Common myeloid progenitor, CD34-positive (primary cell): ENCODE measurements around the gene CNTN5.

Source experiments
- CTCF ChIA-PET: fragments of 350-600 bp; sonication (Branson Sonifier 250); formaldehyde crosslinking; loops from one replicate; lab custom pipeline; 2021; ENCODE audit warnings: antibody characterized with exemption; lab: Charles Lee
- POLR2A ChIA-PET: fragments of 350-600 bp; sonication (Branson Sonifier 250); formaldehyde crosslinking; loops from one replicate; lab custom pipeline; 2021; ENCODE audit warnings: antibody characterized with exemption; lab: Charles Lee
- DNase-seq, 3 donors: peaks; one replicate each; pipeline versions ENCODE4 v3.0.0 to v3.0.0-alpha.2; 2013
- H3K27ac ChIP-seq, 2 experiments: 1 replicate in 1 of 2; 2 replicates in 1 of 2; pipeline ENCODE4 v1.7.0; 2013; ENCODE audit warnings: inconsistent platforms in 2 of 2, low read length in 2 of 2, mild to moderate bottlenecking in 2 of 2, low read depth in 1 of 2, moderate library complexity in 1 of 2; ENCODE audit not compliant: severe bottlenecking in 2 of 2, insufficient read depth in 1 of 2, poor library complexity in 1 of 2
- H3K27me3 ChIP-seq, 5 experiments: replicated peaks in 2 of 5; 1 replicate in 3 of 5; 2 replicates in 2 of 5; pipeline versions ENCODE4 v1.6.1 to v1.7.0; 2013; ENCODE audit warnings: low read length in 4 of 5, mild to moderate bottlenecking in 2 of 5, moderate library complexity in 2 of 5, inconsistent platforms in 1 of 5; ENCODE audit not compliant: insufficient read depth in 5 of 5, control insufficient read depth in 4 of 5
- H3K36me3 ChIP-seq, 4 experiments: 1 replicate in 2 of 4; 2 replicates in 2 of 4; pipeline versions ENCODE4 v1.6.1 to v1.7.0; 2013; ENCODE audit warnings: low read length in 3 of 4, control low read depth in 1 of 4, mild to moderate bottlenecking in 1 of 4; ENCODE audit not compliant: control insufficient read depth in 4 of 4, insufficient read depth in 4 of 4
- H3K4me1 ChIP-seq, 4 experiments: 1 replicate in 3 of 4; 2 replicates in 1 of 4; pipeline versions ENCODE4 v1.6.1 to v1.7.1; 2013; ENCODE audit warnings: low read length in 3 of 4, mild to moderate bottlenecking in 3 of 4, control low read depth in 1 of 4, inconsistent platforms in 1 of 4, moderate library complexity in 1 of 4; ENCODE audit not compliant: control insufficient read depth in 4 of 4, insufficient read depth in 4 of 4; ENCODE audit errors: control extremely low read depth in 1 of 4
- H3K4me3 ChIP-seq, 7 experiments: 1 replicate in 4 of 7; 2 replicates in 3 of 7; pipeline versions ENCODE4 v1.5.1 to v1.7.0; 2013; ENCODE audit warnings: mild to moderate bottlenecking in 7 of 7, low read length in 6 of 7, moderate library complexity in 6 of 7, inconsistent platforms in 2 of 7, low read depth in 2 of 7, control low read depth in 1 of 7; ENCODE audit not compliant: insufficient read depth in 4 of 7, control insufficient read depth in 1 of 7; ENCODE audit errors: extremely low read depth in 1 of 7
- H3K9me3 ChIP-seq, 5 experiments: 1 replicate in 4 of 5; 2 replicates in 1 of 5; pipeline versions ENCODE4 v1.6.1 to v1.7.1; 2013; ENCODE audit warnings: low read length in 4 of 5, mild to moderate bottlenecking in 2 of 5, inconsistent platforms in 1 of 5, low read depth in 1 of 5, moderate library complexity in 1 of 5; ENCODE audit not compliant: control insufficient read depth in 4 of 5, insufficient read depth in 2 of 5; ENCODE audit errors: control extremely low read depth in 1 of 5
- WGBS: methylation state at CpG from one replicate; pipeline ENCODE4 v1.1.5; 2013; ENCODE audit not compliant: insufficient coverage; 5-methylcytosine and 5-hydroxymethylcytosine counted together

Gene CNTN5

DNA sequence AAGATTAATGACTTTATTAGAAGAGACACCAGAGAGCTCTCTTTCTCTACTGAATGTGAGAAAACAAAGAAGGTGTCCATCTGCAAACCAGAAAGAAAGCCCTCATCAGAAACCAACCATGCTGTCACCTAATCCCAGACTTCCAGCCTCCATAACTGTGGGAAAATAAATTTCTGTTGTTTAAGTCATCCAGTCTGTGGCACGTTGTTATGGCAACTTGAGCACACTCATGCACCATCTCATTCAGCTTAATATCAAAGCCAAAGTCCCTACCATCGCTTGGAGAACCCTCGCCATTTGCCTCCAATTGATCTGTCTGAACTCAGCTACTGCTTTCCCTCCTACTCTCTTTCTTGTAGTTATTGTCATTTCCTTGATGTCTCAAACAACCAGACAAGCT is 900.2 kb downstream of the CNTN5 start:
- Histone ChIP-seq H3K9me3 (peaks cover 0 to 6% (median 2%) of the 10 kb centered on the region in 5 experiments), H3K27me3 (no peaks in the 10 kb centered on the region), H3K27ac (no peak overlapping the region), H3K4me3 (no peak overlapping the region), H3K36me3 (no peaks in the 10 kb centered on the region), H3K4me1 (no peaks in the 10 kb centered on the region)
- ChIA-PET CTCF (no interaction called here), POLR2A (no interaction called here)
- 90% methylated on average over 3 of the region's 3 CpGs for WGBS
- no peak for DNase-seq

DNA sequence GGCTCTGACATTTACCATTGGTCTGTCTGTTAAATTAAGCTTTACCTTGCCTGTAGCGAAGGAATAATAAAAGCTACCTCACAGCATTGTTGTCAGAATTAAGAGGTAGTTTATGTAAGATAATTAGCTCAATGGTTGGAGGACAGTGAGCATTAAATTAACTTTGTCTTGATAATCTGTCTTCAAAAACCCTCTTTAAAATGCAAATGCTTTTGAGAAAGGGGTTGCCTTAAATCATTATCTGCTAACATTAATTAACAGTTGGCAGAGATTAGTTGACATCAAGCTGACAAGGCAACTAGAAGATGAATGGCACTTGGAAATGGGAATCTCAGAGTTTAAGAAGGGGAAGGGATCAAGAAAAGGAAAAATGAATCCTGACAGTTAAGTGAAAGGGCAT is 905.2 kb downstream of the CNTN5 start:
- H3K36me3 ChIP-seq, result no peaks in the 10 kb centered on the region
- no peaks in the 10 kb centered on the region for H3K27me3 ChIP-seq
- no peak for DNase-seq
- no CpG with 5 or more reads among the region's 1 CpG for WGBS
- no peaks in the 10 kb centered on the region for H3K4me1 ChIP-seq
- H3K27ac ChIP-seq, result no peak overlapping the region
- ChIA-PET POLR2A (no interaction called here), CTCF (no interaction called here)
- H3K4me3 ChIP-seq, result no peak overlapping the region
- peaks cover 0 to 6% (median 2%) of the 10 kb centered on the region in 5 experiments for H3K9me3 ChIP-seq

DNA sequence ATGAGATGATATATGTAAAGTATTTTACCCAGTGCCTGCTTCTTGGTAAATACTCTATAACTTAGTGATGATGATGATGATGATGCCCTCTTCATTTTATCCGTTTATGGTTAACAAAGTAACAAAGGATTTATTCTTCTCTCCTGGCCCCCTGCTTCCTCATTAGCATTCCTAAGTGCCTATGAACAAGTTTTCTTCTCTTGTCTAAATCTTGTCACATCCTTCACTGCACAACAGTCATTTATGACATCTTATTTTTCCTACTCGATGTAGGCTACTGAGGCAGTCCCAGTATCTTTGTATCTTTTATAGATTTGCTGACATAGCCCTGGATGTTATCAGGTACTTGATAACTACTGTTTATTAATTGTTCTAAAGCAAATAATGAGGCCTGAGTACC is 911.9 kb downstream of the CNTN5 start:
- DNase-seq, result no peak
- no peaks in the 10 kb centered on the region for H3K4me1 ChIP-seq
- no peaks in the 10 kb centered on the region for H3K27me3 ChIP-seq
- H3K27ac ChIP-seq, result no peak overlapping the region
- CTCF ChIA-PET, result no interaction called here
- H3K36me3 ChIP-seq, result no peaks in the 10 kb centered on the region
- POLR2A ChIA-PET, result no interaction called here
- no CpG with 5 or more reads among the region's 2 CpGs for whole genome bisulfite sequencing
- H3K4me3 ChIP-seq, result no peak overlapping the region
- H3K9me3 ChIP-seq, result peaks cover 0 to 6% (median 2%) of the 10 kb centered on the region in 5 experiments

DNA sequence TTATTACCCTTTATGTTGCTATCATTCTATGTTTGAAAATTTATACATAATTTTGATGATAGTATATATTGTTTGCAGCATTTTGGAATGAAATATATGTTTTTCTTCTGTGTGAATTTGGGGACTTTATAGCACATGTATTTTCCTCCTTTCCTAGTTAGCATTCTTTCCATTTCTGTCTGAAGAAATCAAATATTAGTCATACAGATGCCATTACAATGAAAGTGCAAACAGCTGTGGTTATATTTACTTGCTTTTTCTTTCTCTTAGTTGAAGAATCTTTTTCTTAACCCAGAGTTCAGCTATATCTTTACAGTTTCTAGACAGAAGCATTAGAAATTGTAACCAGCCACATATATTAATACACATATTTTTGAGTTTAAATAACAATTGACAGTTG is 913.3 kb downstream of the CNTN5 start:
- Histone ChIP-seq H3K36me3 (no peaks in the 10 kb centered on the region), H3K27me3 (no peaks in the 10 kb centered on the region), H3K4me1 (no peaks in the 10 kb centered on the region), H3K4me3 (no peak overlapping the region), H3K27ac (no peak overlapping the region), H3K9me3 (peaks cover 0 to 6% (median 0%) of the 10 kb centered on the region in 5 experiments)
- ChIA-PET CTCF (no interaction called here), POLR2A (no interaction called here)
- no peak for DNase-seq

DNA sequence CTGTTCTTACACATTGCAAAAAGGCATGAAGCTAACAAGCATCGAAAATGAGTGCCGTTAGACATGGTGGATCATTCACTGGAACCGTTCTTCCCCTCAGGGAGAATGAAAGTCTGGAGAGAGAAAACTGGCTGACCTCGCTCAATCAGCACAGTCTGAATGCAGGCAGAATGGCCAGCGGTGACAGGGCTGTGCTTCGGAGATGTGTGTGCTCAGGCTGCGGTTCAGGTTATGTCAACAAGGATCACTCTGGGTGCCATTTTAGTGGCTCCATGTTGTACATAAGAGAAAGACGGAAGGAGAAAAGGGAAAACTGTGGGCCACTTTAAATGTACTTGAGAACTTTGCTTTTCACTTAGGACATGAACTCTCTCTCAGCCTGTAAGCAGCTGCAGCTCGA is 916.6 kb downstream of the CNTN5 start:
- CTCF ChIA-PET, result no interaction called here
- POLR2A ChIA-PET, result no interaction called here
- WGBS, result 96% methylated on average over 8 of the region's 9 CpGs
- DNase-seq, result no peak
- Histone ChIP-seq H3K36me3 (no peaks in the 10 kb centered on the region), H3K4me1 (no peaks in the 10 kb centered on the region), H3K4me3 (no peak overlapping the region), H3K27me3 (no peaks in the 10 kb centered on the region), H3K27ac (no peak overlapping the region), H3K9me3 (no peaks in the 10 kb centered on the region)

DNA sequence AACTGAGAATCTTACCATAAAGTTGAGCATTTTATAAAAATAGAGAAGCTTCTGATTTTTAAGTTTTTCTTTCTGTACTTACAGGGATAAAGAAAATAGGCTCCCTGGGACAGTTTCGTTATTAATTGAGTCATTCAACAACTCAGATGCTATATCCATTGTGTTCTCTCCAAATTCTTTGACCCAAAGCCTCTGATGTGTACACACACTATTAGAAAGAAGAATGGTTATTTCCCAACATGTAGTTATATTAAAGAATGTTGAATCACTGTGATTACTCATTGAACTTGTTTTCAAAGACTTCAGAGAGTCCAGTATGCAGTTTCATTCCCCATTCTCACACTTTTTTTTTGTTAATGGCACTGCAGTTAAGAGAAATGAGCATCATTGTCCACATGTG is 932.1 kb downstream of the CNTN5 start:
- CTCF ChIA-PET, result no interaction called here
- no peak for DNase-seq
- Histone ChIP-seq H3K9me3 (no peaks in the 10 kb centered on the region), H3K27ac (no peak overlapping the region), H3K27me3 (no peaks in the 10 kb centered on the region), H3K4me1 (no peaks in the 10 kb centered on the region), H3K36me3 (no peaks in the 10 kb centered on the region), H3K4me3 (no peak overlapping the region)
- no CpG with 5 or more reads among the region's 1 CpG for WGBS
- POLR2A ChIA-PET, result no interaction called here

DNA sequence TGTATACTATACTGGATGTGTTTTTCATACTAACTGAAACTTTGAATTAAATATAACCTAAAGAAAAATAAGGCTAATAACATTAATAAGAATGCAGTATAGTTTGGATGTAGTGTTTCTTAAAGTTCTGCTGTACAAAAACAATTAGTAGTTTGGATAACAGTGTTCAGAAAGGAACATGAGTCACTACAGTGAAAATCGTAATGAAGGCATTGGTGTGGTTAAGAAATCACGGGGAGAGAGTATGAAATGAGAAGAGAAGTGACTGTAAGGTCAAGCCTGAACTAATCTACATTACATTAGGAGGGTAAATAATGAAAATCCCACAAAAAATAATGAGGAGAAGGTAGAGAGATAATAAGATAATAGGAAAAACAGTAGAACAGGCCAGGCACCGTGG is 939.8 kb downstream of the CNTN5 start:
- H3K4me3 ChIP-seq, result no peak overlapping the region
- CTCF ChIA-PET, result no interaction called here
- POLR2A ChIA-PET, result no interaction called here
- H3K27ac ChIP-seq, result no peak overlapping the region
- DNase-seq, result no peak
- H3K4me1 ChIP-seq, result no peaks in the 10 kb centered on the region
- 100% methylated on average over 1 of the region's 3 CpGs for WGBS
- H3K27me3 ChIP-seq, result no peaks in the 10 kb centered on the region
- H3K9me3 ChIP-seq, result no peaks in the 10 kb centered on the region
- H3K36me3 ChIP-seq, result no peaks in the 10 kb centered on the region
